Astrocyte (in vitro differentiated cells and primary cell): ENCODE data around the gene KLK3. TPM values are rescaled to one million over a fixed set of nuclear protein-coding genes. Genes with fewer than 3 reads are reported as not detected.

Source experiments
- DNase-seq: peaks from one replicate; pipeline ENCODE4 v3.0.0-alpha.2; 2010; ENCODE audit warnings: low read depth
- FAIRE-seq: peaks from 2 replicates; lab custom pipeline; 2011; peaks lifted over from hg19 to GRCh38; lab: Jason Lieb, UNC
- H2AFZ ChIP-seq: 2 replicates; pipeline ENCODE4 v1.6.0; 2012; ENCODE audit warnings: low read depth, low read length, inconsistent platforms
- H3K27ac ChIP-seq: 2 replicates; pipeline ENCODE4 v1.5.1; 2011; ENCODE audit warnings: low read depth, low read length, inconsistent platforms
- H3K27me3 ChIP-seq: 2 replicates; pipeline ENCODE4 v1.6.0; 2011; ENCODE audit warnings: low read length, inconsistent platforms; ENCODE audit not compliant: insufficient read depth
- H3K36me3 ChIP-seq: 2 replicates; pipeline ENCODE4 v1.5.1; 2011; ENCODE audit warnings: low read length, inconsistent platforms; ENCODE audit not compliant: insufficient read depth
- H3K4me1 ChIP-seq: 2 replicates; pipeline ENCODE4 v1.5.1; 2011; ENCODE audit warnings: low read length, inconsistent platforms; ENCODE audit not compliant: insufficient read depth
- H3K4me2 ChIP-seq: 2 replicates; pipeline ENCODE4 v1.6.0; 2012; ENCODE audit warnings: low read length, inconsistent platforms
- H3K4me3 ChIP-seq: 2 replicates; pipeline ENCODE4 v1.5.1; 2011; ENCODE audit warnings: low read depth, mild to moderate bottlenecking, low read length, inconsistent platforms; ENCODE audit not compliant: insufficient read depth
- H3K79me2 ChIP-seq: 2 replicates; pipeline ENCODE4 v1.6.0; 2012; ENCODE audit warnings: mild to moderate bottlenecking, low read length, inconsistent platforms; ENCODE audit not compliant: insufficient read depth
- H3K9ac ChIP-seq: 2 replicates; pipeline ENCODE4 v1.6.0; 2012; ENCODE audit warnings: mild to moderate bottlenecking, low read length, inconsistent platforms
- H3K9me3 ChIP-seq: 2 replicates; pipeline ENCODE4 v1.5.1; 2012; ENCODE audit warnings: low read depth, mild to moderate bottlenecking, low read length, inconsistent platforms; ENCODE audit not compliant: insufficient read depth
- H4K20me1 ChIP-seq: 2 replicates; pipeline ENCODE4 v1.6.0; 2012; ENCODE audit warnings: low read length, inconsistent platforms; ENCODE audit not compliant: insufficient read depth
- H3K27ac Mint-ChIP-seq: one replicate; pipeline ENCODE4 v1.8.0; 2021; ENCODE audit warnings: mild to moderate bottlenecking, mixed read lengths; ENCODE audit not compliant: unreplicated experiment
- H3K27me3 Mint-ChIP-seq: one replicate; pipeline ENCODE4 v1.8.0; 2021; ENCODE audit warnings: low read depth, mixed read lengths; ENCODE audit not compliant: unreplicated experiment
- H3K36me3 Mint-ChIP-seq: one replicate; pipeline ENCODE4 v1.8.0; 2021; ENCODE audit warnings: low read depth, mixed read lengths; ENCODE audit not compliant: unreplicated experiment
- H3K4me1 Mint-ChIP-seq: one replicate; pipeline ENCODE4 v1.8.0; 2021; ENCODE audit warnings: low read depth, mixed read lengths; ENCODE audit not compliant: unreplicated experiment
- H3K4me3 Mint-ChIP-seq: one replicate; pipeline ENCODE4 v1.8.0; 2021; ENCODE audit warnings: mild to moderate bottlenecking, moderate library complexity, mixed read lengths; ENCODE audit not compliant: unreplicated experiment
- H3K9me3 Mint-ChIP-seq: one replicate; pipeline ENCODE4 v1.8.0; 2021; ENCODE audit warnings: mild to moderate bottlenecking, mixed read lengths; ENCODE audit not compliant: unreplicated experiment
- CTCF ChIP-seq: IDR thresholded peaks from 2 replicates; pipeline ENCODE4 v1.5.1; 2011; ENCODE audit warnings: low read depth, mild to moderate bottlenecking, inconsistent platforms, low read length, moderate library complexity; ENCODE audit not compliant: insufficient read depth
- EZH2 ChIP-seq: IDR thresholded peaks from 2 replicates; pipeline ENCODE4 v1.6.1; 2012; ENCODE audit warnings: mild to moderate bottlenecking, low read length, inconsistent platforms; ENCODE audit not compliant: insufficient read depth
- total RNA-seq: library from RNA; stranded (reverse); gene quantifications from 2 replicates; pipeline ENCODE4 v1.2.1, GENCODE V29; 2021

KLK3 gene
- total RNA-seq, 1 donor from 2014 or later: not detected

GRCh38 chr19:50819636-50820035 is 35.1 kb upstream of the KLK3 start:
- H3K4me1 Mint-ChIP-seq: no peaks in the 10 kb centered on the region
- no peak overlapping the region for H3K4me2 ChIP-seq
- peaks cover 16% of the 10 kb centered on the region for H3K9me3 Mint-ChIP-seq
- no peaks in the 10 kb centered on the region for H3K9me3 ChIP-seq
- no peak for TF ChIP-seq EZH2
- TF ChIP-seq CTCF: no peak
- peaks cover 2% of the 10 kb centered on the region for H3K36me3 Mint-ChIP-seq
- DNase-seq (no peak), FAIRE-seq (no peak)
- H4K20me1 ChIP-seq: no peaks in the 10 kb centered on the region
- H3K4me3 Mint-ChIP-seq: no peak overlapping the region
- H3K27ac Mint-ChIP-seq: no peak overlapping the region
- H3K4me1 ChIP-seq: no peaks in the 10 kb centered on the region
- no peak overlapping the region for H3K27ac ChIP-seq
- peaks cover 5% of the 10 kb centered on the region for H3K27me3 ChIP-seq
- H2AFZ ChIP-seq: no peak overlapping the region
- H3K79me2 ChIP-seq: no peaks in the 10 kb centered on the region
- no peaks in the 10 kb centered on the region for H3K36me3 ChIP-seq
- H3K4me3 ChIP-seq: no peak overlapping the region
- H3K9ac ChIP-seq: no peak overlapping the region
- H3K27me3 Mint-ChIP-seq: peaks cover 80% of the 10 kb centered on the region

DNA sequence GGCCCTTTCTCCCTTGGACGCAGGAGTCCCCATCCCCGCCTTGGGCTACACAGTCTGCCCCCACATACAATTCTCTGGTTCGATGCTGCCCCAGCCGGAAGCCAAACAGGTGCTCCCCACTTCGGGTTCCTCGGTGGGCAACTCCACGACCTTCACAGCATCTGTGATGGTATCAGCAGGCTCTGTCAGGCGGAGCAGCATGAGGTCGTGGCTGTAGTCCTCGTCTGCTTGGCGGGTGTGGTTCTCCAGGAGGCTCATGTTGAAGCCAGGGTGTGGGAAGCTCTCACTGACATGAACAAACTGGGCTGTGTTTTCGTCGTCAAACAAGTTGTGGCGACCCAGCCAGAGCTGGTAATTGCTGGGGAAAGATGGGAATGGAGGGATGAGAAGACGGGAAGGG is 34.6 kb upstream of the KLK3 start:
- peaks cover 2% of the 10 kb centered on the region for H3K36me3 Mint-ChIP-seq
- no peak for DNase-seq
- Histone ChIP-seq H3K36me3 (no peaks in the 10 kb centered on the region), H2AFZ (no peak overlapping the region), H3K27me3 (peaks cover 5% of the 10 kb centered on the region), H4K20me1 (no peaks in the 10 kb centered on the region), H3K9ac (no peak overlapping the region), H3K9me3 (no peaks in the 10 kb centered on the region), H3K79me2 (no peaks in the 10 kb centered on the region), H3K27ac (no peak overlapping the region), H3K4me2 (no peak overlapping the region), H3K4me1 (no peaks in the 10 kb centered on the region), H3K4me3 (no peak overlapping the region)
- H3K27me3 Mint-ChIP-seq: peaks cover 75% of the 10 kb centered on the region
- TF ChIP-seq CTCF (no peak), EZH2 (no peak)
- FAIRE-seq: no peak
- H3K9me3 Mint-ChIP-seq: peaks cover 12% of the 10 kb centered on the region
- no peak overlapping the region for H3K27ac Mint-ChIP-seq
- no peaks in the 10 kb centered on the region for H3K4me1 Mint-ChIP-seq
- H3K4me3 Mint-ChIP-seq: no peak overlapping the region

DNA sequence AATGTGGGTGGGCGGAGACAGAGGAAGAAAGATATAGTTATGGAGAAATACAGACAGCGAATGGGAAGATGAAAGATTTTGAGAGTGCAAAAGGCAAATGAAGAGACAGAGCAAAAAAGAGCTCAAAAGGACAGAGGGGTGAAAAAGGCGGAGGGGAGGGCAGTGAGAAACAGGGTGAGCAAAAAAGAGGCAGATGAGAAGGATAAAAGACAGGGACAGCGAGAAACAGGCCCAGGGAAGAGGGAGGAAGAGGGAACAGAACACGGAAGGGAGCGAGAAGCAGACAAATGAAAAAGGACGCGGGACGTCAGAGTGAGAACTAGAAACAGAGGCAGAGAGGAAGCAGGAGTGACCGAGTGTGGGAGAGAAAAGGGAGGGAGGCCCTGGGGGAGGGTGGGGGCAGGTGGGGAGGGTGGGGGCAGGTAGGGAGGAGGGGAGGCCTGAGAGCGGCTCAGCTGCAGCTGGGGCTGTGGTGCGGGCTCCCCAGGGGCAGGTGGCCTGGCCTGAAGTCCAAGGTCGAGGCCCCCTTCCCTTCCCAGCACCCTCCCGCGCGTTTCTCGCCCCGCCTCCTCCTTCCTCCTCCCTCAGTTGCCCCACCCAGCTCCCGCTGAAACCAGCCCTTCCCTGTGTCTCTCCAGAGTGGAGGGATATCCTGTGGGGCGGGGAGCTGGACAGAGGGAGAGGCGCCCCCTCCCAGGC is 34.0 kb upstream of the KLK3 start:
- H3K27me3 ChIP-seq: peaks cover 5% of the 10 kb centered on the region
- no peaks in the 10 kb centered on the region for H3K4me1 ChIP-seq
- H4K20me1 ChIP-seq: no peaks in the 10 kb centered on the region
- H3K27me3 Mint-ChIP-seq: peaks cover 77% of the 10 kb centered on the region
- no peak for FAIRE-seq
- H3K9me3 ChIP-seq: no peaks in the 10 kb centered on the region
- no peak for DNase-seq
- H3K4me2 ChIP-seq: no peak overlapping the region
- H3K79me2 ChIP-seq: no peaks in the 10 kb centered on the region
- H3K36me3 Mint-ChIP-seq: peaks cover 2% of the 10 kb centered on the region
- H2AFZ ChIP-seq: no peak overlapping the region
- H3K9ac ChIP-seq: no peak overlapping the region
- no peak overlapping the region for H3K27ac ChIP-seq
- no peaks in the 10 kb centered on the region for H3K36me3 ChIP-seq
- no peak overlapping the region for H3K4me3 ChIP-seq
- no peak overlapping the region for H3K27ac Mint-ChIP-seq
- H3K4me3 Mint-ChIP-seq: no peak overlapping the region
- H3K4me1 Mint-ChIP-seq: no peaks in the 10 kb centered on the region
- peaks cover 11% of the 10 kb centered on the region for H3K9me3 Mint-ChIP-seq
- TF ChIP-seq CTCF: no peak
- TF ChIP-seq EZH2: no peak
